ENCODE results near the gene PAX5. TPM values are rescaled to one million over a fixed set of nuclear protein-coding genes. Genes with fewer than 3 reads are reported as not detected.

The PAX5 gene
- total and polyA plus RNA-seq, 2 donors (not counting 1 experiment from before 2014, with no cell fraction given), result 196 to 275 TPM

GRCh38 chr9:37066139-37066725 lies 32.2 kb upstream of the PAX5 start:
- Mint-ChIP-seq H3K27ac (peak overlapping the region; percentile 79), H3K9me3 (ENCODE audit: insufficient read depth) (no peaks in the 10 kb centered on the region), H3K27me3 (no peaks in the 10 kb centered on the region), H3K4me3 (peak overlapping the region; percentile 71), H3K4me1 (peaks cover 38% of the 10 kb centered on the region)
- Histone ChIP-seq H3K9me3 (ENCODE audit: control extremely low read depth in 1 of 3, control insufficient read depth in 2 of 3, insufficient read depth in 1 of 3, low read length in 2 of 3) (no peaks in the 10 kb centered on the region), H3K4me1 (ENCODE audit: control insufficient read depth in 2 of 2, insufficient read depth in 2 of 2, low read length in 2 of 2) (peaks cover 25 to 32% of the 10 kb centered on the region in 2 donors), H3K27me3 (replicated peaks in 1 of 4; ENCODE audit: control extremely low read depth in 1 of 4, control insufficient read depth in 3 of 4, insufficient read depth in 4 of 4, low read length in 3 of 4) (no peaks in the 10 kb centered on the region), H3K9ac (ENCODE audit: low read length) (no peak overlapping the region), H3K27ac (ENCODE audit: low read length in 2 of 2) (peak overlapping the region; percentile 13 to 42), H3K79me2 (ENCODE audit: control insufficient read depth, insufficient read depth, low read length) (peaks cover 4% of the 10 kb centered on the region), H2AFZ (ENCODE audit: insufficient read depth, low read depth, low read length, poor library complexity, severe bottlenecking) (no peak overlapping the region), H3K36me3 (replicated peaks in 1 of 2; ENCODE audit: control extremely low read depth in 1 of 2, control insufficient read depth in 1 of 2, extremely low read depth in 1 of 2, insufficient read depth in 2 of 2, low read length in 1 of 2) (no peaks in the 10 kb centered on the region), H3K4me2 (replicated peaks; ENCODE audit: low read depth, low read length, poor library complexity, severe bottlenecking) (peak overlapping the region; percentile 55), H3K4me3 (ENCODE audit: control extremely low read depth in 1 of 5, extremely low read depth in 1 of 5, insufficient read depth in 1 of 5, low read depth in 2 of 5, low read length in 4 of 5) (peak overlapping the region in 2 of 5 experiments; percentile 14 to 18), H4K20me1 (ENCODE audit: control insufficient read depth, insufficient read depth, low read length, poor library complexity, severe bottlenecking) (no peaks in the 10 kb centered on the region)
- peak; percentile 71 for DNase-seq
- CTCF ChIA-PET, result interaction anchor here (0.9 to 1.4 kb wide), 2 partner anchors 28 to 71 kb away, joined by 3 to 5 read pairs; no protein-coding TSS in a partner anchor
- intact Hi-C loops (cut with micrococcal nuclease), result no loop called here
- POLR2A ChIA-PET, result no interaction called here
- TF ChIP-seq CTCF (IDR thresholded peaks at IDR 0.05) (no peak), EZH2 (IDR thresholded peaks at IDR 0.05; ENCODE audit: borderline replicate concordance, insufficient read depth, low read depth, low read length, poor library complexity, severe bottlenecking) (no peak)
- ATAC-seq (ENCODE audit: low read depth), result peak; percentile 93
- 0% methylated on average over 2 of the region's 3 CpGs for WGBS (ENCODE audit: insufficient coverage)

GRCh38 chr9:37062336-37062735 lies 28.3 kb upstream of the PAX5 start:
- 48% methylated on average over 3 of the region's 4 CpGs for WGBS (ENCODE audit: insufficient coverage)
- CTCF ChIA-PET, result interaction anchor here (0.6 to 1.6 kb wide), 6 partner anchors 21 to 189 kb away, joined by 3 to 6 read pairs (median 4); no protein-coding TSS in a partner anchor
- intact Hi-C loops (cut with micrococcal nuclease), result no loop called here

More at GRCh38 chr9:37062336-37062735, 28.3 kb upstream of the PAX5 start:
- peaks cover 31 to 43% of the 10 kb centered on the region in 2 donors for H3K4me1 ChIP-seq (ENCODE audit: control insufficient read depth in 2 of 2, insufficient read depth in 2 of 2, low read length in 2 of 2)
- H3K36me3 ChIP-seq (replicated peaks in 1 of 2; ENCODE audit: control extremely low read depth in 1 of 2, control insufficient read depth in 1 of 2, extremely low read depth in 1 of 2, insufficient read depth in 2 of 2, low read length in 1 of 2), result no peaks in the 10 kb centered on the region
- H3K9me3 ChIP-seq (ENCODE audit: control extremely low read depth in 1 of 3, control insufficient read depth in 2 of 3, insufficient read depth in 1 of 3, low read length in 2 of 3), result no peaks in the 10 kb centered on the region
- TF ChIP-seq EZH2 (IDR thresholded peaks at IDR 0.05; ENCODE audit: borderline replicate concordance, insufficient read depth, low read depth, low read length, poor library complexity, severe bottlenecking), result no peak
- no peak for TF ChIP-seq CTCF (IDR thresholded peaks at IDR 0.05)
- H3K79me2 ChIP-seq (ENCODE audit: control insufficient read depth, insufficient read depth, low read length), result peaks cover 4% of the 10 kb centered on the region
- no peak overlapping the region for H3K4me3 ChIP-seq (ENCODE audit: control extremely low read depth in 1 of 5, extremely low read depth in 1 of 5, insufficient read depth in 1 of 5, low read depth in 2 of 5, low read length in 4 of 5)
- H3K4me3 Mint-ChIP-seq, result no peak overlapping the region
- H3K9me3 Mint-ChIP-seq (ENCODE audit: insufficient read depth), result no peaks in the 10 kb centered on the region
- POLR2A ChIA-PET, result interaction anchor here (1.3 kb wide), 1 partner anchor 17 kb away, joined by 3 read pairs; no protein-coding TSS in a partner anchor
- no peak overlapping the region for H3K4me2 ChIP-seq (replicated peaks; ENCODE audit: low read depth, low read length, poor library complexity, severe bottlenecking)
- no peak for ATAC-seq (ENCODE audit: low read depth)
- H3K27me3 ChIP-seq (replicated peaks in 1 of 4; ENCODE audit: control extremely low read depth in 1 of 4, control insufficient read depth in 3 of 4, insufficient read depth in 4 of 4, low read length in 3 of 4), result no peaks in the 10 kb centered on the region
- peaks cover 44% of the 10 kb centered on the region for H3K4me1 Mint-ChIP-seq
- no peak for DNase-seq
- no peak overlapping the region for H3K27ac Mint-ChIP-seq
- no peak overlapping the region for H3K27ac ChIP-seq (ENCODE audit: low read length in 2 of 2)
- no peaks in the 10 kb centered on the region for H3K27me3 Mint-ChIP-seq
- H4K20me1 ChIP-seq (ENCODE audit: control insufficient read depth, insufficient read depth, low read length, poor library complexity, severe bottlenecking), result no peaks in the 10 kb centered on the region
- H3K9ac ChIP-seq (ENCODE audit: low read length), result no peak overlapping the region
- no peak overlapping the region for H2AFZ ChIP-seq (ENCODE audit: insufficient read depth, low read depth, low read length, poor library complexity, severe bottlenecking)

Measured in B cell (primary cell).